IMR-90 (cell line): ENCODE measurements around the gene ZNRF3. TPM values are rescaled to one million over a fixed set of nuclear protein-coding genes. Genes with fewer than 3 reads are reported as not detected.

Experiments used
- ATAC-seq: fragments of 200-7000 bp; cut with Tn5 transposase; 2 replicates; pipeline ENCODE4 v1.9.1; 2020; ENCODE audit warnings: low read depth, mild to moderate bottlenecking, moderate library complexity
- BruUV-seq: library from RNA; stranded (reverse); fragments of 400-500 nt; replicated peaks from 2 replicates; lab custom pipeline; 2021; lab: Mats Ljungman, UMichigan
- CTCF ChIA-PET: fragments of 300-600 bp; formaldehyde crosslinking; extraction: SDS; loops from one replicate; lab custom pipeline; 2021; ENCODE audit warnings: antibody characterized with exemption; lab: Yijun Ruan, JAX
- POLR2A ChIA-PET: fragments of 300-600 bp; sonication (Branson Sonifier 250); formaldehyde crosslinking; loops from one replicate; lab custom pipeline; 2022; ENCODE audit warnings: antibody characterized with exemption; ENCODE audit not compliant: unreplicated experiment; lab: Charles Lee
- DNase-seq: peaks from one replicate; pipeline ENCODE4 v3.0.0; 2013
- H2AFZ ChIP-seq: replicated peaks from 2 replicates; pipeline ENCODE3; 2013; ENCODE audit warnings: low read length, mild to moderate bottlenecking; ENCODE audit not compliant: poor library complexity
- H2AK5ac ChIP-seq: 2 replicates; pipeline ENCODE4 v1.6.1; 2013; ENCODE audit warnings: low read depth, low read length, inconsistent platforms
- H2AK9ac ChIP-seq: replicated peaks from 2 replicates; pipeline ENCODE3; 2013; ENCODE audit warnings: mild to moderate bottlenecking, low read depth, low read length, moderate library complexity; ENCODE audit not compliant: poor library complexity
- H2BK120ac ChIP-seq: 2 replicates; pipeline ENCODE4 v1.6.1; 2013; ENCODE audit warnings: low read depth, low read length, inconsistent platforms
- H2BK15ac ChIP-seq: 3 replicates; pipeline ENCODE4 v1.6.1; 2013; ENCODE audit warnings: low read depth, low read length, inconsistent platforms
- H2BK20ac ChIP-seq: 2 replicates; pipeline ENCODE4 v1.6.1; 2013; ENCODE audit warnings: low read depth, mild to moderate bottlenecking, inconsistent platforms, low read length, moderate library complexity
- H2BK5ac ChIP-seq: 2 replicates; pipeline ENCODE4 v1.6.1; 2013; ENCODE audit warnings: mild to moderate bottlenecking, low read depth, low read length, inconsistent platforms; ENCODE audit not compliant: poor library complexity, severe bottlenecking
- H3K14ac ChIP-seq: replicated peaks from 2 replicates; pipeline ENCODE4 v1.6.1; 2013; ENCODE audit warnings: low read depth, low read length, inconsistent platforms
- H3K18ac ChIP-seq: 2 replicates; pipeline ENCODE4 v1.6.1; 2013; ENCODE audit warnings: low read depth, low read length, control low read depth
- H3K23ac ChIP-seq: 2 replicates; pipeline ENCODE4 v1.6.1; 2013; ENCODE audit warnings: low read depth, low read length, inconsistent platforms
- H3K27ac ChIP-seq: 2 replicates; pipeline ENCODE4 v1.5.1; 2013; ENCODE audit warnings: mild to moderate bottlenecking, control low read depth, low read length; ENCODE audit not compliant: insufficient read depth
- H3K27me3 ChIP-seq: 2 replicates; pipeline ENCODE4 v1.6.1; 2013; ENCODE audit warnings: low read length; ENCODE audit not compliant: control insufficient read depth, insufficient read depth
- H3K36me3 ChIP-seq: 2 replicates; pipeline ENCODE4 v1.6.1; 2013; ENCODE audit warnings: low read length, mixed read lengths; ENCODE audit not compliant: control insufficient read depth, insufficient read depth
- H3K4ac ChIP-seq: 2 replicates; pipeline ENCODE4 v1.6.1; 2013; ENCODE audit warnings: low read depth, low read length, inconsistent platforms
- H3K4me1 ChIP-seq: 2 replicates; pipeline ENCODE4 v1.6.1; 2013; ENCODE audit warnings: low read length, mixed read lengths; ENCODE audit not compliant: control insufficient read depth, insufficient read depth
- H3K4me2 ChIP-seq: 2 replicates; pipeline ENCODE4 v1.6.1; 2013; ENCODE audit warnings: low read depth, mild to moderate bottlenecking, control low read depth, low read length, moderate library complexity
- H3K4me3 ChIP-seq: 2 replicates; pipeline ENCODE4 v1.5.1; 2013; ENCODE audit warnings: low read depth, mild to moderate bottlenecking, control low read depth, low read length, moderate library complexity; ENCODE audit not compliant: insufficient read depth
- H3K56ac ChIP-seq: 2 replicates; pipeline ENCODE4 v1.6.1; 2013; ENCODE audit warnings: low read length, inconsistent platforms; ENCODE audit not compliant: insufficient read depth; ENCODE audit errors: extremely low read depth
- H3K79me1 ChIP-seq, 2 experiments: 2 replicates each; pipeline ENCODE4 v1.6.1; 2013; ENCODE audit warnings: low read length in 2 of 2, inconsistent platforms in 1 of 2, low read depth in 1 of 2
- H3K9ac ChIP-seq: 2 replicates; pipeline ENCODE4 v1.6.1; 2013; ENCODE audit warnings: low read depth, low read length, control low read depth
- H3K9me1 ChIP-seq: 2 replicates; pipeline ENCODE4 v1.6.1; 2013; ENCODE audit warnings: low read length, inconsistent platforms; ENCODE audit not compliant: insufficient read depth
- H3K9me3 ChIP-seq: 2 replicates; pipeline ENCODE4 v1.6.1; 2013; ENCODE audit warnings: low read length; ENCODE audit not compliant: control insufficient read depth, insufficient read depth
- H4K20me1 ChIP-seq: 2 replicates; pipeline ENCODE4 v1.6.1; 2013; ENCODE audit warnings: low read length, inconsistent platforms; ENCODE audit not compliant: insufficient read depth
- H4K5ac ChIP-seq: 2 replicates; pipeline ENCODE4 v1.6.1; 2013; ENCODE audit warnings: mild to moderate bottlenecking, low read depth, low read length, control low read depth
- H4K8ac ChIP-seq, 2 experiments: 2 replicates each; pipeline ENCODE4 v1.6.1; 2013; ENCODE audit warnings: low read depth in 2 of 2, low read length in 2 of 2, control low read depth in 1 of 2, inconsistent platforms in 1 of 2
- H4K91ac ChIP-seq: 2 replicates; pipeline ENCODE4 v1.6.1; 2013; ENCODE audit warnings: low read depth, low read length, inconsistent platforms; ENCODE audit not compliant: insufficient read depth
- BHLHE40 ChIP-seq: fragments of 150-350 bp; IDR thresholded peaks from 2 replicates; pipeline ENCODE4 v1.6.1; 2016; ENCODE audit warnings: mild to moderate bottlenecking, low read depth, low read length
- CEBPB ChIP-seq: IDR thresholded peaks from 2 replicates; pipeline ENCODE4 v1.6.1; 2012; ENCODE audit warnings: low read depth, low read length, improper control_type of control experiment
- CHD1 ChIP-seq: IDR thresholded peaks from 2 replicates; pipeline ENCODE4 v1.6.1; 2012; ENCODE audit warnings: low read depth, low read length, improper control_type of control experiment
- FOS ChIP-seq: fragments of 150-350 bp; IDR thresholded peaks from 2 replicates; pipeline ENCODE4 v1.6.1; 2016; ENCODE audit warnings: low read depth, low read length
- MAFK ChIP-seq: IDR thresholded peaks from 2 replicates; pipeline ENCODE4 v1.6.1; 2012; ENCODE audit warnings: low read depth, low read length, improper control_type of control experiment
- MAZ ChIP-seq: IDR thresholded peaks from 2 replicates; pipeline ENCODE4 v1.6.1; 2012; ENCODE audit warnings: low read depth, mild to moderate bottlenecking, low read length, improper control_type of control experiment, moderate library complexity, borderline replicate concordance
- NFE2L2 ChIP-seq: fragments of 150-350 bp; IDR thresholded peaks from 2 replicates; pipeline ENCODE4 v1.6.1; 2016; ENCODE audit warnings: low read depth, mild to moderate bottlenecking, low read length
- RAD21 ChIP-seq: IDR thresholded peaks from 2 replicates; pipeline ENCODE4 v1.6.1; 2012; ENCODE audit warnings: low read length, improper control_type of control experiment
- RCOR1 ChIP-seq: IDR thresholded peaks from 2 replicates; pipeline ENCODE4 v1.6.1; 2012; ENCODE audit warnings: mild to moderate bottlenecking, low read length, improper control_type of control experiment; ENCODE audit not compliant: insufficient replicate concordance
- RFX5 ChIP-seq: IDR thresholded peaks from 2 replicates; pipeline ENCODE4 v1.8.0; 2012; ENCODE audit warnings: low read depth, mild to moderate bottlenecking, low read length, moderate library complexity
- SMC3 ChIP-seq: fragments of 150-350 bp; IDR thresholded peaks from 2 replicates; pipeline ENCODE4 v1.6.1; 2016; ENCODE audit warnings: low read depth, mild to moderate bottlenecking, antibody characterized with exemption, low read length, moderate library complexity
- WGBS, 2 experiments: methylation state at CpG; one replicate each; pipeline versions ENCODE4 v1.1.5 to v1.1.7; 2013; ENCODE audit warnings: missing lambda C conversion rate in 2 of 2; ENCODE audit not compliant: insufficient read length in 1 of 2; ENCODE audit errors: extremely low coverage in 2 of 2; 5-methylcytosine and 5-hydroxymethylcytosine counted together
- dilution Hi-C: fragments of 300-500 bp; cut with HindIII; formaldehyde crosslinking; loops from one replicate; pipeline ENCODE4 v1.14.3; 2018; ENCODE audit warnings: low sequenced_read_pairs; ENCODE audit not compliant: unreplicated experiment
- in situ Hi-C: fragments of 300-500 bp; cut with MboI; formaldehyde crosslinking; loops from 3 replicates; pipeline ENCODE4 v1.14.3; 2019; ENCODE audit warnings: low sequenced_read_pairs, inconsistent platforms, mixed read lengths
- intact Hi-C: fragments of 100-400 bp; cut with micrococcal nuclease; formaldehyde crosslinking; loops from 2 replicates; pipeline ENCODE4 v1.10.0; 2022
- polyA plus RNA-seq, 3 experiments: library from polyadenylated mRNA; depleted of rRNA; stranded (reverse); fragments of >200 nt; gene quantifications; 2 replicates each; pipeline ENCODE4 v1.2.3, GENCODE V29; 2012; ENCODE audit warnings: low replicate concordance in 1 of 3
- total RNA-seq: library from RNA; depleted of rRNA; stranded (reverse); fragments of >200 nt; gene quantifications from 2 replicates; pipeline ENCODE4 v1.2.3, GENCODE V29; 2012
- TF ChIP-seq, protein P1 (sequence below): fragments of 150-350 bp; IDR thresholded peaks from 2 replicates; pipeline ENCODE4 v1.6.1; 2017; ENCODE audit warnings: mild to moderate bottlenecking, antibody characterized with exemption, low read length, low read depth
- TF ChIP-seq, protein P2 (sequence below): fragments of 150-350 bp; IDR thresholded peaks from 2 replicates; pipeline ENCODE4 v1.6.1; 2016; ENCODE audit warnings: low read depth, mild to moderate bottlenecking, low read length, moderate library complexity, borderline replicate concordance

Gene ZNRF3
- total and polyA plus RNA-seq, 2 of the 4 experiments (the other 2 are of a cell fraction): 1.4 to 2.4 TPM

DNA sequence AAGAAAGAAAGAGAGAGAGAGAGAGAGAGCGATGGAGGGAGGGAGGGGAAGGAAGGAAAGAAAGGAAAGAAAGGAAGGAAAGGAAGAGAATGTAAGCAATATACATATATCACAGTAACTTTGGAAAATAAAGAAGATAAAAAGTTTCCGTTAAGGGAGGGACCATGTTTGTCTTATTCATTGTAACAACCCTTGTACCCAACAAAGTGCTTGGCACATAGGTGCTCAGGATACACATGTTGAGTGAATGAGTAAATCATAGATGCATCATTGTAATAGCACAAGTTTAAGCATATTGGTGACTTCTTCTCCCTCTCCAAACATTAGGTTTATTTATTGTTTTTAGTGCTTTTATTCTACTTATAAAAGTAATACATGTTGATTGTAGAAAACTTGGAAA is 39.7 kb upstream of the ZNRF3 start:
- Histone ChIP-seq H2BK120ac (no peak overlapping the region), H3K27me3 (no peaks in the 10 kb centered on the region), H3K36me3 (no peaks in the 10 kb centered on the region), H3K9me3 (peaks cover 9% of the 10 kb centered on the region), H3K23ac (no peak overlapping the region), H4K91ac (no peak overlapping the region), H2AK5ac (no peak overlapping the region), H3K4me2 (no peak overlapping the region), H3K56ac (no peak overlapping the region), H4K5ac (no peak overlapping the region), H2BK15ac (no peak overlapping the region), H3K9me1 (no peaks in the 10 kb centered on the region), H4K20me1 (no peaks in the 10 kb centered on the region; the same call in 1 of the 2 replicates), H3K9ac (no peak overlapping the region), H2BK20ac (no peak overlapping the region), H2AK9ac (no peak overlapping the region), H4K8ac (no peak overlapping the region), H2AFZ (no peak overlapping the region), H3K4me3 (no peak overlapping the region), H3K27ac (no peak overlapping the region), H3K18ac (no peak overlapping the region), H3K14ac (no peak overlapping the region), H3K79me1 (no peaks in the 10 kb centered on the region), H2BK5ac (no peak overlapping the region), H3K4me1 (no peaks in the 10 kb centered on the region), H3K4ac (no peak overlapping the region)
- BruUV-seq: no TSS peak
- intact Hi-C loops (no loop called here), dilution Hi-C loops (no loop called here), in situ Hi-C loops (no loop called here)
- TF ChIP-seq BHLHE40: no peak
- no peak for TF ChIP-seq RAD21
- no peak for TF ChIP-seq FOS
- TF ChIP-seq, protein P1, sequence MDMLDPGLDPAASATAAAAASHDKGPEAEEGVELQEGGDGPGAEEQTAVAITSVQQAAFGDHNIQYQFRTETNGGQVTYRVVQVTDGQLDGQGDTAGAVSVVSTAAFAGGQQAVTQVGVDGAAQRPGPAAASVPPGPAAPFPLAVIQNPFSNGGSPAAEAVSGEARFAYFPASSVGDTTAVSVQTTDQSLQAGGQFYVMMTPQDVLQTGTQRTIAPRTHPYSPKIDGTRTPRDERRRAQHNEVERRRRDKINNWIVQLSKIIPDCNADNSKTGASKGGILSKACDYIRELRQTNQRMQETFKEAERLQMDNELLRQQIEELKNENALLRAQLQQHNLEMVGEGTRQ: no peak
- no peak for TF ChIP-seq RCOR1
- TF ChIP-seq RFX5: no peak
- TF ChIP-seq CEBPB: no peak
- TF ChIP-seq, protein P2, sequence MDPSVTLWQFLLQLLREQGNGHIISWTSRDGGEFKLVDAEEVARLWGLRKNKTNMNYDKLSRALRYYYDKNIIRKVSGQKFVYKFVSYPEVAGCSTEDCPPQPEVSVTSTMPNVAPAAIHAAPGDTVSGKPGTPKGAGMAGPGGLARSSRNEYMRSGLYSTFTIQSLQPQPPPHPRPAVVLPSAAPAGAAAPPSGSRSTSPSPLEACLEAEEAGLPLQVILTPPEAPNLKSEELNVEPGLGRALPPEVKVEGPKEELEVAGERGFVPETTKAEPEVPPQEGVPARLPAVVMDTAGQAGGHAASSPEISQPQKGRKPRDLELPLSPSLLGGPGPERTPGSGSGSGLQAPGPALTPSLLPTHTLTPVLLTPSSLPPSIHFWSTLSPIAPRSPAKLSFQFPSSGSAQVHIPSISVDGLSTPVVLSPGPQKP: no peak
- TF ChIP-seq SMC3: no peak
- no peak for TF ChIP-seq MAFK
- TF ChIP-seq CHD1: no peak
- TF ChIP-seq NFE2L2: no peak
- no peak for TF ChIP-seq MAZ
- DNase-seq (no peak), ATAC-seq (no peak)
- WGBS, 2 experiments: no CpG with 5 or more reads among the region's 2 CpGs
- CTCF ChIA-PET: interaction anchor here (0.5 kb wide), 1 partner anchor 21 kb away, joined by 3 read pairs; no protein-coding TSS in a partner anchor
- POLR2A ChIA-PET: no interaction called here
